ENCODE measurements around the gene DNM2. TPM values are rescaled to one million over a fixed set of nuclear protein-coding genes. Genes with fewer than 3 reads are reported as not detected.

The DNM2 gene
- total RNA-seq, 4 donors from 2014 or later, result 469 to 1,152 (median 585) TPM

DNA sequence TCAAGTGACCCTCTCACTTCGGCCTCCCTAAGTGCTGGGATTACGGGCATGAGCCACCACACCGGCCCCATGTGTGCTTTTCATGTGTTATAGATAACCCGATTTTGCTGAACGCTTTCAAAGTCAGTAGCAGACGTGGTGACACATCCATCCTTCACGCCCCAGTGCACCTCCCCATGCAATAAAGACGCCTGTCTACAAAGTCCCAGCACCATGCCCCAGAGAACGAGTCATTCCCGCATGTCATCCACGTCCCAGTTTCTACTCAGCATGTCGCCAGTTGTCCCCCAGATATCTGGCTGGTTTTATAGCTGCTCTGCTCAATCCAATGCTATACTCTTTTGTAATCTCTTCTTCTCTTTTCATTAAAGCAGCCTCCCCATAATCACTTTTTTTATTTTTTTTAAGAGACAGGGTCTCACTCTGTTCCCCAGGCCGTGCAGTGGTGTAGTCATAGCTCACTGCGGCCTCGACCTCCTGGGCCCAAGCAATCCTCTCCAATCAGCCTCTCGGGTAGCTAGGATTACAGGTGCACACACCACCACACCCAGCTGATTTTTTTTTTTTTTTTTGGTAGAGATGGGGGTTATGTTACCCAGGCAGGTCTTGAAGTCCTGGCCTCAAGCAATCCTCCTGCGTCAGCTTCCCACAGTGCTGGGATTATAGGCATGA lies 42.5 kb downstream of the DNM2 start:
- in situ Hi-C loops (cut with MboI; ENCODE audit: low pct_ligation_motif_present in 1 of 4, low pct_unique_long_range_greater_than_20kb in 1 of 4, low sequenced_read_pairs in 3 of 4) (loop anchor here in 1 of 4 donors (10.0 kb wide), 1 partner anchor 46 kb away; the partner anchor contains the start of gene DNM2), intact Hi-C loops (cut with DNase I; ENCODE audit: low total_unique reads) (no loop called here)
- TF ChIP-seq POLR2A (IDR thresholded peaks at IDR 0.05) (no peak), EP300 (IDR thresholded peaks at IDR 0.05; ENCODE audit: low read depth) (no peak), POLR2AphosphoS5 (IDR thresholded peaks at IDR 0.05) (no peak)
- TF ChIP-seq, protein P1, sequence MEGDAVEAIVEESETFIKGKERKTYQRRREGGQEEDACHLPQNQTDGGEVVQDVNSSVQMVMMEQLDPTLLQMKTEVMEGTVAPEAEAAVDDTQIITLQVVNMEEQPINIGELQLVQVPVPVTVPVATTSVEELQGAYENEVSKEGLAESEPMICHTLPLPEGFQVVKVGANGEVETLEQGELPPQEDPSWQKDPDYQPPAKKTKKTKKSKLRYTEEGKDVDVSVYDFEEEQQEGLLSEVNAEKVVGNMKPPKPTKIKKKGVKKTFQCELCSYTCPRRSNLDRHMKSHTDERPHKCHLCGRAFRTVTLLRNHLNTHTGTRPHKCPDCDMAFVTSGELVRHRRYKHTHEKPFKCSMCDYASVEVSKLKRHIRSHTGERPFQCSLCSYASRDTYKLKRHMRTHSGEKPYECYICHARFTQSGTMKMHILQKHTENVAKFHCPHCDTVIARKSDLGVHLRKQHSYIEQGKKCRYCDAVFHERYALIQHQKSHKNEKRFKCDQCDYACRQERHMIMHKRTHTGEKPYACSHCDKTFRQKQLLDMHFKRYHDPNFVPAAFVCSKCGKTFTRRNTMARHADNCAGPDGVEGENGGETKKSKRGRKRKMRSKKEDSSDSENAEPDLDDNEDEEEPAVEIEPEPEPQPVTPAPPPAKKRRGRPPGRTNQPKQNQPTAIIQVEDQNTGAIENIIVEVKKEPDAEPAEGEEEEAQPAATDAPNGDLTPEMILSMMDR (IDR thresholded peaks at IDR 0.05), result no peak
- peak; percentile 49 for DNase-seq
- Histone ChIP-seq H3K4me3 (no peak overlapping the region), H3K27ac (peak overlapping the region; percentile 83 to 93 (median 87)), H3K27me3 (no peaks in the 10 kb centered on the region), H3K4me1 (peaks cover 44 to 68% (median 65%) of the 10 kb centered on the region in 4 donors), H3K36me3 (peaks cover 0 to 7% (median 0%) of the 10 kb centered on the region in 4 donors), H3K9me3 (no peaks in the 10 kb centered on the region)
- 52% methylated on average over 17 of the region's 17 CpGs; no CpG with 5 or more reads in 1 of the 2 donors for WGBS, 2 donors (ENCODE audit: low coverage in 1 of 2)

DNA sequence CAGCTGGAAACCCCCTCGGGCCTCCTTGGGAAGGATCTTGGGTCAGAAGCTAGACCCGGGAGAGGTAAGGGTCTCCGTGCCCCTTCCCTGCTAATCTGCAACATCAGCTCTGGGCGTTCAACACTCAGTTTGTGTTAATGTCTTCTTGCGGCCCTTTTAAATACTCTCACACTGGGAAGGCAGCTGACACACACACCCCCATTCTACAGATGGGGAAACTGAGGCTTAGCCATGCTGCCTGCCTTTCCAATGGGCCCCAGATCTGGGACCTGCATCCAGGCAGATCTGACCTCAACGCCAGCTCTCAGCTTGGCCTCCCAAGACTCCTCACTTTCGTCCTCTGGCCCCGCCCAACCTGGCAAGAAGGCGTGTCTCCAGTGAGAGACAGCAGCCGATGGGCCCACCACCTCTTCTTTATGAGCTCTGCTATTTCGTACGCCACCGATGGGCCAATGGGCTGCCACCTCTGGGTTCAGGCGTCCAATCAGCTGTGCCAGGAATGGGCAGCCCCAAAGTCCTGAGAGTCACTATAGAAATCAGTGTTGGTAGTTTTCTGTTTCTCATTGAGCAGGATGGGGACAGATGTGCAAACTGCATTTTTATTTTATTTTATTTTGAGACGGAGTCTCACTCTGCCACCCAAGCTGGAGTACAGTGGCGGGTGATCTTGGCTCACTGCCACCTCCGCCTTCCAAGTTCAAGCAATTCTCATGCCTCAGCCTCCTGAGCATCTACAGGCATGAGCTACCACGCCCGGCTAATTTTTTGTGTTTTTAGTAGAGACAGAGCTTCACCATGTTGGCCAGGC lies 43.8 kb downstream of the DNM2 start:
- intact Hi-C loops (cut with DNase I; ENCODE audit: low total_unique reads), result no loop called here
- peak; percentile 61 for DNase-seq
- Histone ChIP-seq H3K9me3 (no peaks in the 10 kb centered on the region), H3K27ac (peak overlapping the region; percentile 83 to 93 (median 87)), H3K36me3 (peaks cover 0 to 7% (median 0%) of the 10 kb centered on the region in 4 donors), H3K4me1 (peaks cover 53 to 80% (median 75%) of the 10 kb centered on the region in 4 donors), H3K4me3 (no peak overlapping the region), H3K27me3 (no peaks in the 10 kb centered on the region)
- no peak for TF ChIP-seq EP300 (IDR thresholded peaks at IDR 0.05; ENCODE audit: low read depth)
- TF ChIP-seq POLR2AphosphoS5 (IDR thresholded peaks at IDR 0.05), result no peak
- TF ChIP-seq, protein P1 (IDR thresholded peaks at IDR 0.05), result no peak
- no peak for TF ChIP-seq POLR2A (IDR thresholded peaks at IDR 0.05)
- in situ Hi-C loops (cut with MboI; ENCODE audit: low pct_ligation_motif_present in 1 of 4, low pct_unique_long_range_greater_than_20kb in 1 of 4, low sequenced_read_pairs in 3 of 4), result loop anchor here in 1 of 4 donors (10.0 kb wide), 1 partner anchor 47 kb away; the partner anchor contains the start of gene DNM2
- 70% methylated on average over 19 of the region's 19 CpGs; no CpG with 5 or more reads in 1 of the 2 donors for WGBS, 2 donors (ENCODE audit: low coverage in 1 of 2)

DNA sequence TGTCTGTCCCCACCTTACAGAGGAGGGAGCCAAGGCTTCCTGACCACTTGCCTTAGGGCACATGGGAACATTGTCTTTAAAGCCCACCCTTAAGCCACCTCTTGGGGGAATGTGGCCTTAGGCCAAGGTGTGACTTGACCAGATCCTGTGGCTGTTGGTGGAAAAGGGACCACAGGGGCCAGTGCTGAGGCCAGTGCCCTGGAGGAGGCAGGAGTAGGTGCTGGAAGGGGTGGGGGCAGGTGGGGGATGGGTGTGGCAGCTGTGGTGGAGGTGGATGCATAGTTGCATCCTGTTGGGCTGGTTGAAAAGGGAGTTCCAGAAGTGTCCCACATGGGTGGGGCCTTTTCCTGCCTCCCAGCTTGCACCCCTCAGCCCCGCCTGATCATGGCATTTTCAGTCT lies 44.8 kb downstream of the DNM2 start:
- Histone ChIP-seq H3K27ac (peak overlapping the region; percentile 83 to 93 (median 87)), H3K4me3 (no peak overlapping the region), H3K36me3 (peaks cover 0 to 7% (median 0%) of the 10 kb centered on the region in 4 donors), H3K27me3 (no peaks in the 10 kb centered on the region), H3K9me3 (no peaks in the 10 kb centered on the region), H3K4me1 (peaks cover 62 to 90% (median 84%) of the 10 kb centered on the region in 4 donors)
- WGBS, 2 donors (ENCODE audit: low coverage in 1 of 2), result 75% methylated on average over 1 of the region's 1 CpG; no CpG with 5 or more reads in 1 of the 2 donors
- in situ Hi-C loops (cut with MboI; ENCODE audit: low pct_ligation_motif_present in 1 of 4, low pct_unique_long_range_greater_than_20kb in 1 of 4, low sequenced_read_pairs in 3 of 4), result loop anchor here in 1 of 4 donors (10.0 kb wide), 1 partner anchor 48 kb away; the partner anchor contains the start of gene DNM2
- intact Hi-C loops (cut with DNase I; ENCODE audit: low total_unique reads), result no loop called here
- no peak for TF ChIP-seq POLR2A (IDR thresholded peaks at IDR 0.05)
- peak in 1 of 3 donors; percentile 12 for TF ChIP-seq POLR2AphosphoS5 (IDR thresholded peaks at IDR 0.05)
- no peak for TF ChIP-seq EP300 (IDR thresholded peaks at IDR 0.05; ENCODE audit: low read depth)
- peak; percentile 81 for DNase-seq

DNA sequence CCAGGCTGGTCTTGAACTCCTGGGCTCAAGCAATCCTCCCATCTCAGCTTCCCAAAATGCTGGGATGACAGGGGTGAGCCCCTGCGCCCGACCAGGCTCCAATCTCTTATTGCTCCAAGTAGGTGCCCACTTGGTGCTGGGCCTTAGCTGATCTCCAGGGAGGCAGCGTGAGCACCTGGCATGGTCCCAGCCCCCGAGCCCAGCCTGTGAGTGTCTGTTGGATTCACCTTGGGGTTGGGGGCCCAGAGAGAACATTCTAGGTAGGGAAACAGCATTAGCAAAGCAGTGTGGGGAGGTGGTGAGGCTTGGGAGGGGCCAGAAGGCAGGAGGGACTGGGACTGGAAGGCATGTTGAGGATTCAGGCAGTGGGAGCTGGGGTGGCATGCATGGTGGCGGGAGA lies 45.5 kb downstream of the DNM2 start:
- WGBS, 2 donors (ENCODE audit: low coverage in 1 of 2), result 61 to 78% methylated on average over 3 to 5 of the region's 5 CpGs
- intact Hi-C loops (cut with DNase I; ENCODE audit: low total_unique reads), result no loop called here
- TF ChIP-seq POLR2A (IDR thresholded peaks at IDR 0.05), result no peak
- TF ChIP-seq POLR2AphosphoS5 (IDR thresholded peaks at IDR 0.05), result no peak
- TF ChIP-seq, protein P1 (IDR thresholded peaks at IDR 0.05), result no peak
- TF ChIP-seq EP300 (IDR thresholded peaks at IDR 0.05; ENCODE audit: low read depth), result no peak
- Histone ChIP-seq H3K36me3 (peaks cover 0 to 7% (median 0%) of the 10 kb centered on the region in 4 donors), H3K4me1 (peaks cover 62 to 96% (median 87%) of the 10 kb centered on the region in 4 donors), H3K27ac (peak overlapping the region; percentile 83 to 93 (median 87)), H3K9me3 (no peaks in the 10 kb centered on the region), H3K4me3 (no peak overlapping the region), H3K27me3 (no peaks in the 10 kb centered on the region)
- no peak for DNase-seq
- in situ Hi-C loops (cut with MboI; ENCODE audit: low pct_ligation_motif_present in 1 of 4, low pct_unique_long_range_greater_than_20kb in 1 of 4, low sequenced_read_pairs in 3 of 4), result loop anchor here in 1 of 4 donors (10.0 kb wide), 1 partner anchor 49 kb away; the partner anchor contains the start of gene DNM2
